PC-9 (cell line): Measurements from ENCODE around the gene LAMA2. TPM values are rescaled to one million over a fixed set of nuclear protein-coding genes. Genes with fewer than 3 reads are reported as not detected.

ENCODE experiments used
- BruUV-seq: library from RNA; stranded (reverse); fragments of 400-500 nt; replicated peaks from 2 replicates; lab custom pipeline; 2021; lab: Mats Ljungman, UMichigan
- CTCF ChIA-PET: fragments of 300-600 bp; sonication (Branson Sonifier 250); formaldehyde crosslinking; loops from one replicate; lab custom pipeline; 2022; ENCODE audit warnings: antibody characterized with exemption; lab: Charles Lee
- POLR2A ChIA-PET: fragments of 300-600 bp; sonication (Branson Sonifier 250); formaldehyde crosslinking; loops from one replicate; lab custom pipeline; 2022; ENCODE audit warnings: antibody characterized with exemption; ENCODE audit not compliant: unreplicated experiment; lab: Charles Lee
- DNase-seq, 2 experiments: peaks; one replicate each; pipeline versions ENCODE4 v3.0.0 to v3.0.0-alpha.2; 2015 to 2022; ENCODE audit warnings: mixed read lengths in 1 of 2
- H2AFZ ChIP-seq: fragments of 200-600 bp; sonication (generic); 2 replicates; pipeline ENCODE4 v1.8.1; 2017; ENCODE audit warnings: antibody characterized with exemption
- H3F3A ChIP-seq: fragments of 200-600 bp; sonication (generic); 2 replicates; pipeline ENCODE4 v1.8.1; 2017; ENCODE audit warnings: antibody characterized with exemption, mild to moderate bottlenecking, low read depth; ENCODE audit not compliant: insufficient read depth
- H3K27ac ChIP-seq: fragments of 200-600 bp; sonication (generic); 2 replicates; pipeline ENCODE4 v1.6.1; 2016; ENCODE audit warnings: mixed run types
- H3K27me3 ChIP-seq: fragments of 200-600 bp; sonication (generic); 2 replicates; pipeline ENCODE4 v1.6.1; 2016; ENCODE audit warnings: low read depth, mixed run types; ENCODE audit not compliant: insufficient read depth
- H3K36me3 ChIP-seq: fragments of 200-600 bp; sonication (generic); 2 replicates; pipeline ENCODE4 v1.6.1; 2016; ENCODE audit warnings: low read depth, mixed run types
- H3K4me1 ChIP-seq: fragments of 200-600 bp; sonication (generic); replicated peaks from 2 replicates; pipeline ENCODE4 v1.6.1; 2016; ENCODE audit warnings: mixed run types; ENCODE audit not compliant: insufficient read depth
- H3K4me2 ChIP-seq: fragments of 200-600 bp; sonication (generic); 2 replicates; pipeline ENCODE4 v1.6.1; 2017; ENCODE audit warnings: mixed run types
- H3K4me3 ChIP-seq: fragments of 200-600 bp; sonication (generic); 2 replicates; pipeline ENCODE4 v1.6.1; 2016; ENCODE audit warnings: mixed run types
- H3K79me2 ChIP-seq: fragments of 200-600 bp; sonication (generic); 2 replicates; pipeline ENCODE4 v1.6.1; 2017; ENCODE audit warnings: low read depth, mixed run types
- H3K9me2 ChIP-seq: fragments of 200-600 bp; sonication (generic); 2 replicates; pipeline ENCODE4 v1.8.1; 2017; ENCODE audit warnings: mild to moderate bottlenecking; ENCODE audit not compliant: insufficient read depth
- H3K9me3 ChIP-seq: fragments of 200-600 bp; sonication (generic); 2 replicates; pipeline ENCODE4 v1.8.1; 2016; ENCODE audit warnings: low read depth; ENCODE audit not compliant: insufficient read depth
- H4K20me1 ChIP-seq: fragments of 200-600 bp; sonication (generic); 2 replicates; pipeline ENCODE4 v1.8.1; 2017; ENCODE audit not compliant: insufficient read depth
- CTCF ChIP-seq: fragments of 200-600 bp; sonication (generic); conservative IDR thresholded peaks from 2 replicates; pipeline ENCODE4 v1.6.1; 2017; ENCODE audit warnings: mixed run types, antibody characterized with exemption, mild to moderate bottlenecking, moderate library complexity
- EZH2 ChIP-seq: fragments of 200-600 bp; sonication (generic); IDR thresholded peaks from 2 replicates; pipeline ENCODE4 v1.8.0; 2017; ENCODE audit warnings: antibody characterized with exemption, low read depth
- intact Hi-C: fragments of 100-400 bp; cut with micrococcal nuclease; formaldehyde crosslinking; loops from one replicate; pipeline ENCODE4 v1.10.0; 2022; ENCODE audit not compliant: unreplicated experiment
- total RNA-seq: library from RNA; stranded (reverse); gene quantifications from 2 replicates; pipeline ENCODE4 v1.2.3, GENCODE V29; 2021

Gene LAMA2
- total RNA-seq, 1 experiment from 2014 or later, result 2.8 TPM

- H3F3A ChIP-seq, result no peaks in the 10 kb centered on the region; the same call in 1 of the 2 replicates
- POLR2A ChIA-PET, result no interaction called here
- H4K20me1 ChIP-seq, result no peaks in the 10 kb centered on the region
- H3K4me3 ChIP-seq, result no peak overlapping the region
- peaks cover 8% of the 10 kb centered on the region; the same call in 1 of the 2 replicates for H3K9me2 ChIP-seq
- CTCF ChIA-PET, result no interaction called here
- no peak overlapping the region for H3K4me2 ChIP-seq
- BruUV-seq, result no TSS peak
- no peaks in the 10 kb centered on the region for H3K4me1 ChIP-seq
- intact Hi-C loops, result no loop called here
- H3K79me2 ChIP-seq, result no peaks in the 10 kb centered on the region
- H3K27me3 ChIP-seq, result no peaks in the 10 kb centered on the region
- H2AFZ ChIP-seq, result no peak overlapping the region
- H3K27ac ChIP-seq, result no peak overlapping the region
- H3K9me3 ChIP-seq, result no peaks in the 10 kb centered on the region
- TF ChIP-seq CTCF (no peak), EZH2 (no peak)
- DNase-seq, result peak in 1 of 2 experiments; percentile 9
- H3K36me3 ChIP-seq, result no peaks in the 10 kb centered on the region
Measured at GRCh38 chr6:128886706-128887105, 3.8 kb downstream of the LAMA2 start.

GRCh38 chr6:128888444-128889175, 5.7 kb downstream of the LAMA2 start:
- H3K79me2 ChIP-seq, result no peaks in the 10 kb centered on the region
- POLR2A ChIA-PET, result no interaction called here

GRCh38 chr6:128889870-128890269, 6.9 kb downstream of the LAMA2 start:
- H3K9me2 ChIP-seq, result peaks cover 4% of the 10 kb centered on the region; the same call in 1 of the 2 replicates
- TF ChIP-seq EZH2 (no peak), CTCF (no peak)
- H3K4me3 ChIP-seq, result no peak overlapping the region
- H3K36me3 ChIP-seq, result no peaks in the 10 kb centered on the region
- no peaks in the 10 kb centered on the region for H3F3A ChIP-seq
- ChIA-PET CTCF (interaction anchor here (0.6 kb wide), 1 partner anchor 775 kb away, joined by 3 read pairs; no protein-coding TSS in a partner anchor), POLR2A (no interaction called here)
- H3K27ac ChIP-seq, result no peak overlapping the region
- BruUV-seq, result no TSS peak
- H3K4me1 ChIP-seq, result no peaks in the 10 kb centered on the region
- H3K9me3 ChIP-seq, result no peaks in the 10 kb centered on the region
- no peak overlapping the region for H3K4me2 ChIP-seq
- no peak overlapping the region for H2AFZ ChIP-seq
- intact Hi-C loops, result no loop called here
- H3K27me3 ChIP-seq, result no peaks in the 10 kb centered on the region
- no peaks in the 10 kb centered on the region for H3K79me2 ChIP-seq
- DNase-seq, result peak in 1 of 2 experiments; percentile 28
- no peaks in the 10 kb centered on the region for H4K20me1 ChIP-seq

More at GRCh38 chr6:128888444-128889175, 5.7 kb downstream of the LAMA2 start:
- CTCF ChIA-PET, result interaction anchor here (0.6 kb wide), 1 partner anchor 537 kb away, joined by 3 read pairs; no protein-coding TSS in a partner anchor
- peak in 1 of 2 experiments; percentile 3 for DNase-seq
- peaks cover 8% of the 10 kb centered on the region; the same call in 1 of the 2 replicates for H3K9me2 ChIP-seq
- H3K27ac ChIP-seq, result no peak overlapping the region
- H2AFZ ChIP-seq, result 0 out of 2 replicates have a peak overlapping the region, but pooled peaks have one; percentile 1
- H3K4me3 ChIP-seq, result no peak overlapping the region
- no peaks in the 10 kb centered on the region; the same call in 1 of the 2 replicates for H3F3A ChIP-seq
- no peaks in the 10 kb centered on the region for H3K9me3 ChIP-seq
- H3K27me3 ChIP-seq, result no peaks in the 10 kb centered on the region
- no TSS peak for BruUV-seq
- intact Hi-C loops, result no loop called here
- H3K36me3 ChIP-seq, result no peaks in the 10 kb centered on the region
- no peaks in the 10 kb centered on the region for H3K4me1 ChIP-seq
- H3K4me2 ChIP-seq, result no peak overlapping the region
- no peaks in the 10 kb centered on the region for H4K20me1 ChIP-seq
- TF ChIP-seq EZH2 (no peak), CTCF (no peak)
